Fibroblast of villous mesenchyme (primary cell): ENCODE measurements around the gene CYTIP. TPM values are rescaled to one million over a fixed set of nuclear protein-coding genes. Genes with fewer than 3 reads are reported as not detected.
A peak's percentile ranks its signal among the peaks of the same experiment; 100 is the strongest.

Experiments
- DNase-seq: peaks from one replicate; pipeline ENCODE4 v3.0.0-alpha.2; 2010; ENCODE audit warnings: low read depth
- H3K4me3 ChIP-seq: 2 replicates; pipeline ENCODE4 v1.5.1; 2011; ENCODE audit warnings: low read depth, mild to moderate bottlenecking, low read length
- CTCF ChIP-seq: IDR thresholded peaks from 2 replicates; pipeline ENCODE4 v1.5.1; 2012; ENCODE audit warnings: low read depth, mild to moderate bottlenecking, low read length; ENCODE audit not compliant: insufficient read depth
- total RNA-seq: library from RNA; depleted of rRNA; stranded (reverse); fragments of >200 nt; gene quantifications from 2 replicates; pipeline ENCODE4 v1.2.3, GENCODE V29; 2012

Gene CYTIP
- total RNA-seq, 1 donor: 0.43 TPM

- no peak for TF ChIP-seq CTCF
- peak; percentile 47 for DNase-seq
- no peak overlapping the region for H3K4me3 ChIP-seq
These were observed 23.0 kb downstream of the CYTIP start for GRCh38 chr2:157420771-157421323.

- DNase-seq: no peak
- TF ChIP-seq CTCF: no peak
- H3K4me3 ChIP-seq: no peak overlapping the region
These were observed 24.8 kb downstream of the CYTIP start for GRCh38 chr2:157419031-157419575.

- H3K4me3 ChIP-seq: no peak overlapping the region
- DNase-seq: no peak
- TF ChIP-seq CTCF: no peak
These were observed 25.6 kb downstream of the CYTIP start for GRCh38 chr2:157418239-157418641.

- TF ChIP-seq CTCF: no peak
- no peak overlapping the region for H3K4me3 ChIP-seq
- no peak for DNase-seq
These were observed 28.2 kb downstream of the CYTIP start for GRCh38 chr2:157415591-157416101.

GRCh38 chr2:157414050-157414449, 29.8 kb downstream of the CYTIP start:
- no peak overlapping the region for H3K4me3 ChIP-seq
- TF ChIP-seq CTCF: no peak
- no peak for DNase-seq

- DNase-seq: no peak
- no peak for TF ChIP-seq CTCF
- H3K4me3 ChIP-seq: no peak overlapping the region
These were observed 30.4 kb downstream of the CYTIP start for GRCh38 chr2:157413326-157414035.
